GM23338 (cell line): Measurements from ENCODE around the gene KCTD10. TPM values are rescaled to one million over a fixed set of nuclear protein-coding genes. Genes with fewer than 3 reads are reported as not detected.

ENCODE experiments used
- ATAC-seq: fragments of 200-7000 bp; cut with Tn5 transposase; 3 replicates; pipeline ENCODE4 v1.9.1; 2020
- DNase-seq: peaks from one replicate; pipeline ENCODE4 v3.0.0-alpha.2; 2015; ENCODE audit warnings: low spot score
- H2AFZ ChIP-seq: fragments of 200-600 bp; sonication (generic); 2 replicates; pipeline ENCODE4 v1.8.0; 2016; ENCODE audit warnings: antibody characterized with exemption, mild to moderate bottlenecking, moderate library complexity
- H3F3A ChIP-seq: fragments of 200-600 bp; sonication (generic); replicated peaks from 2 replicates; pipeline ENCODE4 v1.8.0; 2017; ENCODE audit warnings: antibody characterized with exemption, mixed run types, low read depth
- H3K27ac ChIP-seq: fragments of 200-600 bp; sonication (generic); 2 replicates; pipeline ENCODE4 v1.6.1; 2016; ENCODE audit warnings: low read depth
- H3K27me3 ChIP-seq: fragments of 200-600 bp; sonication (generic); 2 replicates; pipeline ENCODE4 v1.8.0; 2016; ENCODE audit warnings: mild to moderate bottlenecking, mixed run types, moderate library complexity; ENCODE audit not compliant: insufficient read depth
- H3K36me3 ChIP-seq: fragments of 200-600 bp; sonication (generic); 2 replicates; pipeline ENCODE4 v1.8.0; 2016; ENCODE audit warnings: mild to moderate bottlenecking; ENCODE audit not compliant: insufficient read depth
- H3K4me1 ChIP-seq: fragments of 200-600 bp; sonication (generic); 2 replicates; pipeline ENCODE4 v1.8.0; 2016; ENCODE audit warnings: mild to moderate bottlenecking, moderate library complexity; ENCODE audit not compliant: insufficient read depth
- H3K4me2 ChIP-seq: fragments of 200-600 bp; sonication (generic); 2 replicates; pipeline ENCODE4 v1.7.1; 2017; ENCODE audit warnings: mixed run types
- H3K4me3 ChIP-seq: fragments of 200-600 bp; sonication (generic); 2 replicates; pipeline ENCODE4 v1.6.1; 2016; ENCODE audit warnings: mixed run types
- H3K79me2 ChIP-seq: fragments of 200-600 bp; sonication (generic); replicated peaks from 2 replicates; pipeline ENCODE4 v1.8.0; 2017; ENCODE audit warnings: mild to moderate bottlenecking; ENCODE audit not compliant: insufficient read depth
- H3K9me2 ChIP-seq: fragments of 200-600 bp; sonication (generic); 2 replicates; pipeline ENCODE4 v1.8.0; 2017; ENCODE audit not compliant: insufficient read depth
- H4K20me1 ChIP-seq: fragments of 200-600 bp; sonication (generic); replicated peaks from 2 replicates; pipeline ENCODE4 v1.8.0; 2017; ENCODE audit warnings: mild to moderate bottlenecking; ENCODE audit not compliant: insufficient read depth
- H3K27ac Mint-ChIP-seq: 2 replicates; pipeline ENCODE4 v1.8.0; 2020; ENCODE audit warnings: inconsistent platforms, mild to moderate bottlenecking, moderate library complexity, mixed read lengths
- H3K27me3 Mint-ChIP-seq: 3 replicates; pipeline ENCODE4 v1.8.0; 2022; ENCODE audit warnings: low read depth, mild to moderate bottlenecking, moderate library complexity, mixed read lengths, inconsistent platforms; ENCODE audit not compliant: insufficient read depth, poor library complexity
- H3K36me3 Mint-ChIP-seq: 3 replicates; pipeline ENCODE4 v1.8.0; 2021; ENCODE audit warnings: low read depth, mild to moderate bottlenecking, inconsistent platforms, moderate library complexity, mixed read lengths
- H3K4me1 Mint-ChIP-seq: 3 replicates; pipeline ENCODE4 v1.8.0; 2020; ENCODE audit warnings: mild to moderate bottlenecking, inconsistent platforms, mixed read lengths
- H3K4me3 Mint-ChIP-seq: 3 replicates; pipeline ENCODE4 v1.8.0; 2021; ENCODE audit warnings: moderate library complexity, mild to moderate bottlenecking, inconsistent platforms, mixed read lengths
- H3K9me3 Mint-ChIP-seq: 3 replicates; pipeline ENCODE4 v1.8.0; 2020; ENCODE audit warnings: moderate library complexity, mild to moderate bottlenecking, inconsistent platforms, mixed read lengths
- CREB1 ChIP-seq: fragments of 250-450 bp; sonication (Bioruptor Pico); IDR thresholded peaks from 2 replicates; pipeline ENCODE4 v1.5.0; 2020; ENCODE audit warnings: low read depth, mild to moderate bottlenecking, moderate library complexity
- EZH2 ChIP-seq: fragments of 200-600 bp; sonication (generic); IDR thresholded peaks from one replicate; pipeline ENCODE4 v1.8.0; 2017; ENCODE audit warnings: antibody characterized with exemption, mild to moderate bottlenecking, low read depth; ENCODE audit not compliant: unreplicated experiment
- EZH2phosphoT487 ChIP-seq: fragments of 200-600 bp; sonication (generic); IDR thresholded peaks from one replicate; pipeline ENCODE4 v1.8.1; 2018; ENCODE audit warnings: antibody characterized with exemption; ENCODE audit not compliant: unreplicated experiment
- JUNB ChIP-seq: IDR thresholded peaks from one replicate; pipeline ENCODE4 v1.6.1; 2016; ENCODE audit warnings: antibody characterized with exemption; ENCODE audit not compliant: unreplicated experiment
- NANOG ChIP-seq: IDR thresholded peaks from 2 replicates; pipeline ENCODE4 v1.6.1; 2016; ENCODE audit warnings: antibody characterized with exemption, borderline replicate concordance
- POLR2AphosphoS5 ChIP-seq: IDR thresholded peaks from 2 replicates; pipeline ENCODE4 v1.6.1; 2016; ENCODE audit warnings: antibody characterized with exemption, low read depth
- STAT1 ChIP-seq: IDR thresholded peaks from one replicate; pipeline ENCODE4 v1.6.1; 2016; ENCODE audit warnings: antibody characterized with exemption; ENCODE audit not compliant: unreplicated experiment
- ZNF114 ChIP-seq: fragments of 250-450 bp; sonication (Bioruptor Pico); IDR thresholded peaks from 2 replicates; pipeline ENCODE4 v1.5.0; 2020; ENCODE audit warnings: mild to moderate bottlenecking, moderate library complexity
- ZNF331 ChIP-seq: fragments of 250-450 bp; sonication (Bioruptor Pico); IDR thresholded peaks from 2 replicates; pipeline ENCODE4 v1.5.0; 2020; ENCODE audit warnings: low read depth, mild to moderate bottlenecking, moderate library complexity
- polyA plus RNA-seq: library from polyadenylated mRNA; unstranded; fragments of >200 nt; fragmentation: Nextera tagmentation; extraction: Ambion mirVana; gene quantifications from 2 replicates; pipeline ENCODE4 v1.2.1, GENCODE V29; 2016
- total RNA-seq: library from RNA; depleted of rRNA; stranded (reverse); fragments of >200 nt; shearing (Covaris generic); gene quantifications from 2 replicates; pipeline ENCODE4 v1.2.3, GENCODE V29; 2014
- TF ChIP-seq, protein P1 (sequence below): IDR thresholded peaks from one replicate; pipeline ENCODE4 v1.6.1; 2018; ENCODE audit warnings: antibody characterized with exemption; ENCODE audit not compliant: unreplicated experiment
- TF ChIP-seq, protein P2 (sequence below): IDR thresholded peaks from 2 replicates; pipeline ENCODE4 v1.6.1; 2016; ENCODE audit warnings: antibody characterized with exemption
- TF ChIP-seq, protein P3 (sequence below): fragments of 250-450 bp; sonication (Bioruptor Pico); IDR thresholded peaks from 2 replicates; pipeline ENCODE4 v1.5.0; 2020; ENCODE audit warnings: mild to moderate bottlenecking, moderate library complexity
- TF ChIP-seq, protein P4 (sequence below), 2 experiments: fragments of 200-600 bp in 1 of 2; sonication (generic) in 1 of 2; conservative IDR thresholded peaks; 2 replicates each; pipeline versions ENCODE4 v1.5.1 to v1.6.1; 2016 to 2017; ENCODE audit warnings: antibody characterized with exemption in 2 of 2, low read depth in 2 of 2, mild to moderate bottlenecking in 2 of 2, moderate library complexity in 1 of 2

The KCTD10 gene
- total and polyA plus RNA-seq, 2 experiments from 2014 or later: 15.8 to 45.2 TPM

DNA sequence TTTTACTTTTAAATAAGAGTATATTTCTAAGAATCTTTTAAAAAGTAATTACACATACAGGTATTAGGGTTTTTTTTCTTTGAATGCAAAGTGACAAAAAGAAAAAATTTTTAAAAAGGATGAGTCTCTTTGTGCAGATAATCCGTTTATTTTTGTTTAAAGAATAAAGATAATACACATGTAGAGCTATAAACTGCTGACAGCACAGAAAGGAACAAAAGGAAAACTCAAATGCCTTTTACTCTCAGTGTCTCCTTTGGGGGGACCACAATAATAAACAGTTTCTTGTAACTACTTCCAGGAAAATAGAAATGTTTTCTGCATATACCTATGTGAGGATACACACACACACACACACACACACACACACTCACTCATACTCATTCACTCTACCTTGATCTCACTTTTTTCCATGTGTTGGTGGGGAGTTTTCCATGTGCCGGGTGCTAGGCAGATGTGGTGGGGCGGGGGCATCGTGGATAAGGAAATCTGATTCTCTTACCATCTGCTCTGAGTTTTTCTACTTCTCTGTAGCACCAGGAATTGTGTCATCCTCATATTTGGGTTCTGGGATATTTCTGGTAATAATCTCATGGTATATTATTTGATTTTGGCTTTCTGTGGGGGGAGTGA lies 58.1 kb downstream of the KCTD10 start:
- Histone ChIP-seq H3K4me3 (no peak overlapping the region), H3K27ac (no peak overlapping the region), H3K9me2 (no peaks in the 10 kb centered on the region), H4K20me1 (no peaks in the 10 kb centered on the region), H3K4me1 (no peaks in the 10 kb centered on the region), H3K27me3 (no peaks in the 10 kb centered on the region), H2AFZ (no peak overlapping the region), H3K36me3 (no peaks in the 10 kb centered on the region), H3F3A (no peaks in the 10 kb centered on the region), H3K4me2 (no peak overlapping the region), H3K79me2 (no peaks in the 10 kb centered on the region)
- TF ChIP-seq NANOG (no peak), EZH2 (no peak), JUNB (no peak), POLR2AphosphoS5 (no peak), CREB1 (CRISPR knock-in tag) (no peak), STAT1 (no peak), ZNF331 (CRISPR knock-in tag) (no peak), ZNF114 (CRISPR knock-in tag) (no peak), EZH2phosphoT487 (no peak)
- TF ChIP-seq, protein P1, sequence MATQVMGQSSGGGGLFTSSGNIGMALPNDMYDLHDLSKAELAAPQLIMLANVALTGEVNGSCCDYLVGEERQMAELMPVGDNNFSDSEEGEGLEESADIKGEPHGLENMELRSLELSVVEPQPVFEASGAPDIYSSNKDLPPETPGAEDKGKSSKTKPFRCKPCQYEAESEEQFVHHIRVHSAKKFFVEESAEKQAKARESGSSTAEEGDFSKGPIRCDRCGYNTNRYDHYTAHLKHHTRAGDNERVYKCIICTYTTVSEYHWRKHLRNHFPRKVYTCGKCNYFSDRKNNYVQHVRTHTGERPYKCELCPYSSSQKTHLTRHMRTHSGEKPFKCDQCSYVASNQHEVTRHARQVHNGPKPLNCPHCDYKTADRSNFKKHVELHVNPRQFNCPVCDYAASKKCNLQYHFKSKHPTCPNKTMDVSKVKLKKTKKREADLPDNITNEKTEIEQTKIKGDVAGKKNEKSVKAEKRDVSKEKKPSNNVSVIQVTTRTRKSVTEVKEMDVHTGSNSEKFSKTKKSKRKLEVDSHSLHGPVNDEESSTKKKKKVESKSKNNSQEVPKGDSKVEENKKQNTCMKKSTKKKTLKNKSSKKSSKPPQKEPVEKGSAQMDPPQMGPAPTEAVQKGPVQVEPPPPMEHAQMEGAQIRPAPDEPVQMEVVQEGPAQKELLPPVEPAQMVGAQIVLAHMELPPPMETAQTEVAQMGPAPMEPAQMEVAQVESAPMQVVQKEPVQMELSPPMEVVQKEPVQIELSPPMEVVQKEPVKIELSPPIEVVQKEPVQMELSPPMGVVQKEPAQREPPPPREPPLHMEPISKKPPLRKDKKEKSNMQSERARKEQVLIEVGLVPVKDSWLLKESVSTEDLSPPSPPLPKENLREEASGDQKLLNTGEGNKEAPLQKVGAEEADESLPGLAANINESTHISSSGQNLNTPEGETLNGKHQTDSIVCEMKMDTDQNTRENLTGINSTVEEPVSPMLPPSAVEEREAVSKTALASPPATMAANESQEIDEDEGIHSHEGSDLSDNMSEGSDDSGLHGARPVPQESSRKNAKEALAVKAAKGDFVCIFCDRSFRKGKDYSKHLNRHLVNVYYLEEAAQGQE: no peak
- TF ChIP-seq, protein P2, sequence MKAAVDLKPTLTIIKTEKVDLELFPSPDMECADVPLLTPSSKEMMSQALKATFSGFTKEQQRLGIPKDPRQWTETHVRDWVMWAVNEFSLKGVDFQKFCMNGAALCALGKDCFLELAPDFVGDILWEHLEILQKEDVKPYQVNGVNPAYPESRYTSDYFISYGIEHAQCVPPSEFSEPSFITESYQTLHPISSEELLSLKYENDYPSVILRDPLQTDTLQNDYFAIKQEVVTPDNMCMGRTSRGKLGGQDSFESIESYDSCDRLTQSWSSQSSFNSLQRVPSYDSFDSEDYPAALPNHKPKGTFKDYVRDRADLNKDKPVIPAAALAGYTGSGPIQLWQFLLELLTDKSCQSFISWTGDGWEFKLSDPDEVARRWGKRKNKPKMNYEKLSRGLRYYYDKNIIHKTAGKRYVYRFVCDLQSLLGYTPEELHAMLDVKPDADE: no peak
- TF ChIP-seq, protein P3, sequence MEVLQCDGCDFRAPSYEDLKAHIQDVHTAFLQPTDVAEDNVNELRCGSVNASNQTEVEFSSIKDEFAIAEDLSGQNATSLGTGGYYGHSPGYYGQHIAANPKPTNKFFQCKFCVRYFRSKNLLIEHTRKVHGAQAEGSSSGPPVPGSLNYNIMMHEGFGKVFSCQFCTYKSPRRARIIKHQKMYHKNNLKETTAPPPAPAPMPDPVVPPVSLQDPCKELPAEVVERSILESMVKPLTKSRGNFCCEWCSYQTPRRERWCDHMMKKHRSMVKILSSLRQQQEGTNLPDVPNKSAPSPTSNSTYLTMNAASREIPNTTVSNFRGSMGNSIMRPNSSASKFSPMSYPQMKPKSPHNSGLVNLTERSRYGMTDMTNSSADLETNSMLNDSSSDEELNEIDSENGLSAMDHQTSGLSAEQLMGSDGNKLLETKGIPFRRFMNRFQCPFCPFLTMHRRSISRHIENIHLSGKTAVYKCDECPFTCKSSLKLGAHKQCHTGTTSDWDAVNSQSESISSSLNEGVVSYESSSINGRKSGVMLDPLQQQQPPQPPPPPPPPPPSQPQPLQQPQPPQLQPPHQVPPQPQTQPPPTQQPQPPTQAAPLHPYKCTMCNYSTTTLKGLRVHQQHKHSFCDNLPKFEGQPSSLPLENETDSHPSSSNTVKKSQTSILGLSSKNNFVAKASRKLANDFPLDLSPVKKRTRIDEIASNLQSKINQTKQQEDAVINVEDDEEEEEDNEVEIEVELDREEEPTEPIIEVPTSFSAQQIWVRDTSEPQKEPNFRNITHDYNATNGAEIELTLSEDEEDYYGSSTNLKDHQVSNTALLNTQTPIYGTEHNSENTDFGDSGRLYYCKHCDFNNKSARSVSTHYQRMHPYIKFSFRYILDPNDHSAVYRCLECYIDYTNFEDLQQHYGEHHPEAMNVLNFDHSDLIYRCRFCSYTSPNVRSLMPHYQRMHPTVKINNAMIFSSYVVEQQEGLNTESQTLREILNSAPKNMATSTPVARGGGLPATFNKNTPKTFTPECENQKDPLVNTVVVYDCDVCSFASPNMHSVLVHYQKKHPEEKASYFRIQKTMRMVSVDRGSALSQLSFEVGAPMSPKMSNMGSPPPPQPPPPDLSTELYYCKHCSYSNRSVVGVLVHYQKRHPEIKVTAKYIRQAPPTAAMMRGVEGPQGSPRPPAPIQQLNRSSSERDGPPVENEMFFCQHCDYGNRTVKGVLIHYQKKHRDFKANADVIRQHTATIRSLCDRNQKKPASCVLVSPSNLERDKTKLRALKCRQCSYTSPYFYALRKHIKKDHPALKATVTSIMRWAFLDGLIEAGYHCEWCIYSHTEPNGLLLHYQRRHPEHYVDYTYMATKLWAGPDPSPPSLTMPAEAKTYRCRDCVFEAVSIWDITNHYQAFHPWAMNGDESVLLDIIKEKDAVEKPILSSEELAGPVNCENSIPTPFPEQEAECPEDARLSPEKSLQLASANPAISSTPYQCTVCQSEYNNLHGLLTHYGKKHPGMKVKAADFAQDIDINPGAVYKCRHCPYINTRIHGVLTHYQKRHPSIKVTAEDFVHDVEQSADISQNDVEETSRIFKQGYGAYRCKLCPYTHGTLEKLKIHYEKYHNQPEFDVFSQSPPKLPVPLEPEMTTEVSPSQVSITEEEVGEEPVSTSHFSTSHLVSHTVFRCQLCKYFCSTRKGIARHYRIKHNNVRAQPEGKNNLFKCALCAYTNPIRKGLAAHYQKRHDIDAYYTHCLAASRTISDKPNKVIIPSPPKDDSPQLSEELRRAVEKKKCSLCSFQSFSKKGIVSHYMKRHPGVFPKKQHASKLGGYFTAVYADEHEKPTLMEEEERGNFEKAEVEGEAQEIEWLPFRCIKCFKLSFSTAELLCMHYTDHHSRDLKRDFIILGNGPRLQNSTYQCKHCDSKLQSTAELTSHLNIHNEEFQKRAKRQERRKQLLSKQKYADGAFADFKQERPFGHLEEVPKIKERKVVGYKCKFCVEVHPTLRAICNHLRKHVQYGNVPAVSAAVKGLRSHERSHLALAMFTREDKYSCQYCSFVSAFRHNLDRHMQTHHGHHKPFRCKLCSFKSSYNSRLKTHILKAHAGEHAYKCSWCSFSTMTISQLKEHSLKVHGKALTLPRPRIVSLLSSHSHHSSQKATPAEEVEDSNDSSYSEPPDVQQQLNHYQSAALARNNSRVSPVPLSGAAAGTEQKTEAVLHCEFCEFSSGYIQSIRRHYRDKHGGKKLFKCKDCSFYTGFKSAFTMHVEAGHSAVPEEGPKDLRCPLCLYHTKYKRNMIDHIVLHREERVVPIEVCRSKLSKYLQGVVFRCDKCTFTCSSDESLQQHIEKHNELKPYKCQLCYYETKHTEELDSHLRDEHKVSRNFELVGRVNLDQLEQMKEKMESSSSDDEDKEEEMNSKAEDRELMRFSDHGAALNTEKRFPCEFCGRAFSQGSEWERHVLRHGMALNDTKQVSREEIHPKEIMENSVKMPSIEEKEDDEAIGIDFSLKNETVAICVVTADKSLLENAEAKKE (CRISPR knock-in tag): no peak
- TF ChIP-seq, protein P4, sequence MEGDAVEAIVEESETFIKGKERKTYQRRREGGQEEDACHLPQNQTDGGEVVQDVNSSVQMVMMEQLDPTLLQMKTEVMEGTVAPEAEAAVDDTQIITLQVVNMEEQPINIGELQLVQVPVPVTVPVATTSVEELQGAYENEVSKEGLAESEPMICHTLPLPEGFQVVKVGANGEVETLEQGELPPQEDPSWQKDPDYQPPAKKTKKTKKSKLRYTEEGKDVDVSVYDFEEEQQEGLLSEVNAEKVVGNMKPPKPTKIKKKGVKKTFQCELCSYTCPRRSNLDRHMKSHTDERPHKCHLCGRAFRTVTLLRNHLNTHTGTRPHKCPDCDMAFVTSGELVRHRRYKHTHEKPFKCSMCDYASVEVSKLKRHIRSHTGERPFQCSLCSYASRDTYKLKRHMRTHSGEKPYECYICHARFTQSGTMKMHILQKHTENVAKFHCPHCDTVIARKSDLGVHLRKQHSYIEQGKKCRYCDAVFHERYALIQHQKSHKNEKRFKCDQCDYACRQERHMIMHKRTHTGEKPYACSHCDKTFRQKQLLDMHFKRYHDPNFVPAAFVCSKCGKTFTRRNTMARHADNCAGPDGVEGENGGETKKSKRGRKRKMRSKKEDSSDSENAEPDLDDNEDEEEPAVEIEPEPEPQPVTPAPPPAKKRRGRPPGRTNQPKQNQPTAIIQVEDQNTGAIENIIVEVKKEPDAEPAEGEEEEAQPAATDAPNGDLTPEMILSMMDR (conservative IDR thresholded peaks at IDR 0.05; ENCODE audit: low read depth in 2 of 2): no peak
- no peaks in the 10 kb centered on the region for H3K36me3 Mint-ChIP-seq
- peaks cover 8% of the 10 kb centered on the region for H3K27me3 Mint-ChIP-seq
- H3K27ac Mint-ChIP-seq: no peak overlapping the region
- ATAC-seq: no peak
- no peak for DNase-seq
- H3K9me3 Mint-ChIP-seq: peaks cover 2% of the 10 kb centered on the region; the same call in 1 of the 3 replicates
- no peaks in the 10 kb centered on the region for H3K4me1 Mint-ChIP-seq
- no peak overlapping the region for H3K4me3 Mint-ChIP-seq
